Ectodermal cell (in vitro differentiated cells): ENCODE measurements around the gene THSD4.
"Not testable (repeated sequence)": the region's sequence is repeated elsewhere in the genome, so short reads cannot be mapped to it uniquely, and the experiment has no call there.

ENCODE experiments used
- H3K27ac ChIP-seq: 2 replicates; pipeline ENCODE4 v1.7.0; 2013; ENCODE audit warnings: mild to moderate bottlenecking, low read depth, low read length; ENCODE audit not compliant: insufficient read depth, poor library complexity, severe bottlenecking
- H3K27me3 ChIP-seq: 2 replicates; pipeline ENCODE4 v1.7.0; 2013; ENCODE audit warnings: mild to moderate bottlenecking, low read length; ENCODE audit not compliant: insufficient read depth, control insufficient read depth, poor library complexity, severe bottlenecking
- H3K36me3 ChIP-seq: one replicate; pipeline ENCODE4 v1.7.0; 2013; ENCODE audit warnings: low read length; ENCODE audit not compliant: control insufficient read depth, insufficient read depth
- H3K4me1 ChIP-seq: one replicate; pipeline ENCODE4 v1.7.0; 2013; ENCODE audit warnings: low read length; ENCODE audit not compliant: control insufficient read depth, insufficient read depth
- H3K4me3 ChIP-seq: 2 replicates; pipeline ENCODE4 v1.7.0; 2013; ENCODE audit warnings: low read depth, low read length, control low read depth; ENCODE audit not compliant: insufficient read depth
- H3K9me3 ChIP-seq: 2 replicates; pipeline ENCODE4 v1.7.0; 2013; ENCODE audit warnings: mild to moderate bottlenecking, low read length, moderate library complexity; ENCODE audit not compliant: control insufficient read depth
- WGBS, 2 experiments: methylation state at CpG; one replicate each; pipeline ENCODE4 v1.1.7; 2013; ENCODE audit warnings: missing lambda C conversion rate in 2 of 2; 5-methylcytosine and 5-hydroxymethylcytosine counted together

THSD4 gene

GRCh38 chr15:71162309-71162708 lies 47.0 kb downstream of the THSD4 start:
- Histone ChIP-seq H3K4me3 (no peak overlapping the region), H3K27ac (no peak overlapping the region), H3K27me3 (no peaks in the 10 kb centered on the region), H3K9me3 (peaks cover 2% of the 10 kb centered on the region), H3K36me3 (no peaks in the 10 kb centered on the region), H3K4me1 (no peaks in the 10 kb centered on the region)
- WGBS, 2 experiments = 92 to 93% methylated on average over 2 of the region's 2 CpGs

GRCh38 chr15:71164606-71165005 lies 49.3 kb downstream of the THSD4 start:
- H3K36me3 ChIP-seq, H3K4me3 ChIP-seq, H3K27ac ChIP-seq, H3K4me1 ChIP-seq, H3K9me3 ChIP-seq, H3K27me3 ChIP-seq: not testable (repeated sequence)
- WGBS, 2 experiments = no CpG with 5 or more reads among the region's 5 CpGs

- no peaks in the 10 kb centered on the region for H3K9me3 ChIP-seq
- WGBS, 2 experiments = 87 to 94% methylated on average over 3 of the region's 3 CpGs
- no peak overlapping the region for H3K4me3 ChIP-seq
- no peaks in the 10 kb centered on the region for H3K27me3 ChIP-seq
- no peak overlapping the region for H3K27ac ChIP-seq
- no peaks in the 10 kb centered on the region for H3K36me3 ChIP-seq
- no peaks in the 10 kb centered on the region for H3K4me1 ChIP-seq
Measured at GRCh38 chr15:71167445-71168165, 52.3 kb downstream of the THSD4 start.

DNA sequence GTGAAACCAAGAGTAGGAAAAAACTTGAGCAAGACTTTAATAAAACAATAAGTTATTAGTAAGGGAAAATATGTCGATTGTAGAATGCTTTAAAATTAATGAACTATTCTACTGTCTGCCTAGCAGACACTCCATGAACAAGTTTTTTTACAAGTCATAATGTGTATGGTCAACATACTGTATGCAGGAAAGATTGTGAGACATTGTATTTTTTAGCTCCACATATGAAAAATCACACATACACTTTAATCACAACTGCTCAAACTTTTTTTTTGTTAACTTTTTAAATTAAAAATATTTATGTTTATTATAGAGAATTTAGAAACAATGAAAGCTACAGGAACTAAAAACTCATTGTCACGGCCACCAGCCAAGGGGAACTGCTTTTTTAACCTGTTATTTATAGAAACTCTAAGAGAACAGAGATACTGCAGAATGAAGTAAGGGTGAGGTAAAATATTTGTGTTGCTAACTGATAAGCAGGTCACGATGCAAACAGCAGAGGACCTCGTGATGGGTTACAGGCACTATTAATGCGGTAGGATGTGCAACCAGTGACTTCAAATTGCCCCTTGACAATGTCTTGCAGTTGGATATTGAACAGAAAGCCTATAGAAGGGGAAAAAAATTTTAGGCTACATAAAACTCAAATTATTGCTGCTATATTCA lies 53.0 kb downstream of the THSD4 start:
- no peak overlapping the region for H3K4me3 ChIP-seq

DNA sequence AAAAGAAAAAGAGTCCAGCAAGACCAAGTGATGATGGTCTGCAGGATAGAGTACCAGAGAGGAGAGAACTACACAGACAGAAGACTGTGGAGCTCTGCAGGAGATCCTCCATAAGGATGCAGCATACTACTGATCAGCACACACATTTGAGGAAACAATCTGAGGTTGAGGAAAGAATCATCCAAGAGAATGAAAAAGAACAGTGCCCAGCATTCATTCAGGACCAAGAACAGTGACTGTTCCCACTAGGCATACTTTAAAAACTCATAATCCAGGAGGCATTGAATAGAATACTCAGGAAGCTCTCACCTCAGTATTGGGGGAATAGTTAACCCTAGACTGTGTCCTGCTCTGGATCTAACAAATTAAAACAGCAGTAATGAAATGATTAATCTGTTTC lies 54.9 kb downstream of the THSD4 start:
- Histone ChIP-seq H3K4me1 (no peaks in the 10 kb centered on the region), H3K36me3 (no peaks in the 10 kb centered on the region), H3K27ac (no peak overlapping the region), H3K9me3 (no peaks in the 10 kb centered on the region), H3K4me3 (no peak overlapping the region), H3K27me3 (no peaks in the 10 kb centered on the region)

More for the DNA sequence above, 53.0 kb downstream of the THSD4 start:
- no peaks in the 10 kb centered on the region for H3K36me3 ChIP-seq
- no peak overlapping the region for H3K27ac ChIP-seq
- 90 to 94% methylated on average over 5 of the region's 5 CpGs for WGBS, 2 experiments
- no peaks in the 10 kb centered on the region for H3K9me3 ChIP-seq
- no peaks in the 10 kb centered on the region for H3K4me1 ChIP-seq
- H3K27me3 ChIP-seq = no peaks in the 10 kb centered on the region

DNA sequence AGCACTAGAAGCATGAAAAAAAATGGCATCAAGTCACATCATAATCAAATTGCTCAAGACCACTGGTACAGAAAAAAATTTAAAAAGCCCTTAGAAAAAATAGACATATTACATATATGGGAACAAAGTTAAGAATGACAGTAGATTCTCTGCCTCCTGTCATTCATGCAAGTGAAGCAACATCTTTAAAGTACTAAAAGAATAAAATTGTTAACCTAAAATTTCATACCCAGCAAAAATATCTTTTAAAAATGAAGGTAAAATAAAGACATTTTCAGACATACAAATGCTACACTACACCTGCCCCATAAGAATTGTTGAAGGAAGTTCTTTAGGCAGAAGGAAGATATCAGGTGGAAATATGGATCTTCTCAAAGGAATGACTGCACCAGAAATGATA lies 55.9 kb downstream of the THSD4 start:
- no peaks in the 10 kb centered on the region for H3K36me3 ChIP-seq
- no peaks in the 10 kb centered on the region for H3K4me1 ChIP-seq
- H3K27me3 ChIP-seq = no peaks in the 10 kb centered on the region
- H3K4me3 ChIP-seq = no peak overlapping the region
- H3K9me3 ChIP-seq = no peaks in the 10 kb centered on the region
- H3K27ac ChIP-seq = no peak overlapping the region

DNA sequence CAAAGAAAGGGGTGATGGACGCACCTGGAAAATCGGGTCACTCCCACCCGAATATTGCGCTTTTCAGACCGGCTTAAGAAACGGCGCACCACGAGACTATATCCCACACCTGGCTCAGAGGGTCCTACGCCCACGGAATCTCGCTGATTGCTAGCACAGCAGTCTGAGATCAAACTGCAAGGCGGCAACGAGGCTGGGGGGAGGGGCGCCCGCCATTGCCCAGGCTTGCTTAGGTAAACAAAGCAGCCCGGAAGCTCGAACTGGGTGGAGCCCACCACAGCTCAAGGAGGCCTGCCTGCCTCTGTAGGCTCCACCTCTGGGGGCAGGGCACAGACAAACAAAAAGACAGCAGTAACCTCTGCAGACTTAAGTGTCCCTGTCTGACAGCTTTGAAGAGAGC lies 59.1 kb downstream of the THSD4 start:
- H3K36me3 ChIP-seq, H3K4me3 ChIP-seq, H3K4me1 ChIP-seq, H3K27ac ChIP-seq, H3K27me3 ChIP-seq, H3K9me3 ChIP-seq: not testable (repeated sequence)
- no CpG with 5 or more reads among the region's 17 CpGs for WGBS, 2 experiments

GRCh38 chr15:71180986-71181853 lies 65.9 kb downstream of the THSD4 start:
- no peak overlapping the region for H3K27ac ChIP-seq
- no peak overlapping the region for H3K4me3 ChIP-seq
- WGBS, 2 experiments = 89 to 90% methylated on average over 3 of the region's 3 CpGs
- H3K9me3 ChIP-seq = no peaks in the 10 kb centered on the region
- H3K4me1 ChIP-seq = no peaks in the 10 kb centered on the region
- no peaks in the 10 kb centered on the region for H3K36me3 ChIP-seq
- no peaks in the 10 kb centered on the region for H3K27me3 ChIP-seq

DNA sequence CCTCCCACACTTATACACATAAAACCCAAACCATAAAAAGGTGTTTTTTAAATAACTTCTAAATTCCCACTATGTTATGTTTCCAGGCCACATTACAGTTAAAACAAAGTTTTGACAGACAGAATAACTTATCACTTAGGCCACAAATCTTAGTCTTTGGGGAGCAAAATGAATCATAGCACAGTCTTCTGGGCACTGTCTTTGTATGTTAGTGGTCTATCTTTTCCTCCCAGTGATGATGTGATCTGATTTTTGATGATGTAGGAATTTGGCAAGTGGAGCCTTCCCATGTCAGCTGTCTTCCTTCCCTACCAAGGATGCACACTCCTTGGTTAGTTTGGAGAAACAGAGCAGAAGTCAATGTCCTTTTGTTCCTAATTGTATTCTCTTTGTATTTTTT lies 67.3 kb downstream of the THSD4 start:
- H3K4me3 ChIP-seq = no peak overlapping the region
- H3K27ac ChIP-seq = no peak overlapping the region
- H3K27me3 ChIP-seq = no peaks in the 10 kb centered on the region
- peaks cover 7% of the 10 kb centered on the region for H3K4me1 ChIP-seq
- H3K9me3 ChIP-seq = no peaks in the 10 kb centered on the region
- H3K36me3 ChIP-seq = no peaks in the 10 kb centered on the region

DNA sequence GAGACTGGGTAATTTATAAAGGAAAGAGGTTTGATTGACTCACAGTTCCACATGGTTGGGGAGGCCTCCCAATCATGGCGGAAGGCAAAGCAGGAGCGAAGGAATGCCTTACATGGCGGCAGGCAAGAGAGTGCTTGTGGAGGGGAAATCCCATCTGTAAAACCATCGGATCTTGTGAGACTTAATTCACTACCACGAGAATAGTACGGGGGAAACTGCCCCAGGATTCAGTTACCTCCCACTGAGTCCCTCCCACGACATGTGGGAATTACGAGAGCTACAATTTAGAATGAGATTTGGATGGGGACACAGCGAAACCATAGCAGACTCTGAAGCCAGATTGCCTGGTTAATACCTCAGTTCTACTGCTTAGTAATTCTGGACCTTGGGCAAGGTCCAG lies 67.8 kb downstream of the THSD4 start:
- H3K27ac ChIP-seq = no peak overlapping the region
- H3K9me3 ChIP-seq = no peaks in the 10 kb centered on the region
- H3K4me1 ChIP-seq = peaks cover 7% of the 10 kb centered on the region
- no peaks in the 10 kb centered on the region for H3K36me3 ChIP-seq
- 89 to 91% methylated on average over 9 of the region's 9 CpGs for WGBS, 2 experiments
- H3K27me3 ChIP-seq = no peaks in the 10 kb centered on the region
- no peak overlapping the region for H3K4me3 ChIP-seq
